ENCODE measurements around the gene HKDC1.

- no peak for TF ChIP-seq CTCF (IDR thresholded peaks at IDR 0.05)
- TF ChIP-seq EZH2 (IDR thresholded peaks at IDR 0.05; ENCODE audit: borderline replicate concordance, insufficient read depth, low read depth, low read length, poor library complexity, severe bottlenecking): no peak
These were observed 17.8 kb upstream of the HKDC1 start for GRCh38 chr10:69202332-69202731.
